IPS-20b (cell line): Measurements from ENCODE around the gene FAM149A.
A peak's percentile ranks its signal among the peaks of the same experiment; 100 is the strongest.

ENCODE experiments used
- H3K27ac ChIP-seq: one replicate; pipeline ENCODE4 v1.5.1; 2013; ENCODE audit warnings: low read length
- H3K27me3 ChIP-seq: 2 replicates; pipeline ENCODE4 v1.6.1; 2013; ENCODE audit warnings: mild to moderate bottlenecking, low read length, inconsistent platforms; ENCODE audit not compliant: insufficient read depth
- H3K36me3 ChIP-seq: 2 replicates; pipeline ENCODE4 v1.6.1; 2013; ENCODE audit warnings: low read depth, mild to moderate bottlenecking, inconsistent platforms, low read length, moderate library complexity; ENCODE audit not compliant: insufficient read depth
- H3K4me1 ChIP-seq: 2 replicates; pipeline ENCODE4 v1.6.1; 2013; ENCODE audit warnings: mild to moderate bottlenecking, control low read depth, inconsistent platforms, low read length, moderate library complexity; ENCODE audit not compliant: insufficient read depth
- H3K4me3 ChIP-seq: 2 replicates; pipeline ENCODE4 v1.5.1; 2013; ENCODE audit warnings: mild to moderate bottlenecking, low read length, inconsistent platforms
- H3K9ac ChIP-seq: 2 replicates; pipeline ENCODE4 v1.6.1; 2013; ENCODE audit warnings: low read depth, mild to moderate bottlenecking, inconsistent platforms, low read length, moderate library complexity
- H3K9me3 ChIP-seq: 2 replicates; pipeline ENCODE4 v1.6.1; 2013; ENCODE audit warnings: mild to moderate bottlenecking, low read depth, low read length, inconsistent platforms; ENCODE audit not compliant: insufficient read depth

Gene FAM149A

DNA sequence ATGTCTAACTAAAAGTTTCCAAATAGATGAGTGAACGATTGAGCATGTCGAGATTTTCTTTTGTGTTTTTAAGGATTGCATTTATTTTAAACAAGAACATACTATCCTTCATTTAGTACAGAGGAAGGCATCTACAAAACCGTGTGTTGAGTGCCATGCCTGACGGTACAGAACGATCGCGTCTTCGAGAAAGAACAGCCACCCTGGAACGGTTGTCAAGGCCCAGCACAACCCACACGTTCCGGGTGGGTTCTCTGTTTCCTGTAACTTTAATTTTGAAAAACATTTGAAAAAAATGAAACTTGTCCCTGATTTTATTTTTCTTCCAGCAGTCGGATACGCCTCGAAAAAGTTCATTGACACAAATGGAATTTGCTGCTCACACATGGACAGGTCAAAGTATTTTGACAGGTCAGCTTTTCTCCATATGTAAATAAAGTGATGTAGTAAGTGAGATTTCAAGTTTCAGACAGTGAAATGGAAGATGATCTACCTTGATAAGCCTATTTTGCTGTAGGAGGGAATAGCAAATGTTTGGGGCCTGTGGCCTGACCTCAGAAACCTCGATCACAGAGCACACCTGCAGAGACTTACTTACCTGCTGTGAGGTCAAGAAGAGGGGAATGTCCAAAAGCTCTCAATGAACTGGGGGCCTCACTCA lies 62.5 kb downstream of the FAM149A start:
- H3K4me3 ChIP-seq = no peak overlapping the region
- H3K9ac ChIP-seq = no peak overlapping the region
- H3K27me3 ChIP-seq = no peaks in the 10 kb centered on the region
- H3K4me1 ChIP-seq = no peaks in the 10 kb centered on the region
- H3K36me3 ChIP-seq = no peaks in the 10 kb centered on the region
- no peak overlapping the region for H3K27ac ChIP-seq
- no peaks in the 10 kb centered on the region for H3K9me3 ChIP-seq

DNA sequence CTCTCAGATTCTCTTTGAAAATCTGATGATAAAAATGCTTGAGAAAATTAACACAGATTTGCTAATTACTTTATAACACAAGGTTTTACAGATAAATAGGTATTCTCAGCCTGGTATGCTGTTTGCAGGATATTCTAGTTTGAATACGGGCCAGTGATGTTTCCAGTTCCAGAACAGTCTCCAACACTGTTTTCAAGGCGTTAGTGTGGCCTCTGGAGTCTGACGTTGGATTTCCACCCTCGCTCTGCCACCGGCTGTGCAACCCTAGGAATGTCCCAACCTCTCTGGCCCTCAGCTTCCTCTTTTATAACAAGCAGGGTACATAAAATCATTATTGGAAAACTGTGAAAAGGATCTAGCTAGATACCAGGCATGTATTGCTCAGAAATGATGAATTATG lies 63.1 kb downstream of the FAM149A start:
- no peak overlapping the region for H3K9ac ChIP-seq
- H3K36me3 ChIP-seq = no peaks in the 10 kb centered on the region
- no peaks in the 10 kb centered on the region for H3K9me3 ChIP-seq
- no peak overlapping the region for H3K4me3 ChIP-seq
- H3K27ac ChIP-seq = no peak overlapping the region
- no peaks in the 10 kb centered on the region for H3K27me3 ChIP-seq
- H3K4me1 ChIP-seq = no peaks in the 10 kb centered on the region

DNA sequence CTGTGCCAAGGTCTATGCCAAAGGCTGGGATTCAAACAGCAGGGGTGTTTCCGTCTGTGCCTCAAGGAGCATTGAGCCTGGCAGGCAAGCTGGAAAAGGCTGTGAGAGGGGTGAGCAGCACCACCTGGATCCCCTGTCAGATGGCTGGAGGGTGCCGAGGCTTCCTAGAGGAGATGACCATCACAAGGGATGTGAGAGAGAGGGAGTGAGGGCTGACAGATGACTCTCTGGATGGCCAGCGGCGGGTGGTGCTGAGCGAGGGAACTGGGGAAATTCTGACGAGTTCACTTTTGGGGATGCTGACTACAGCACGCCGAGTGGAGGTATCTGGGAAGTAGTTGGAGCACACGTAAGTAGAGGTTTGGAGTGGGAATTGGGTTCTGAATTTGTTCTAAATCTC lies 64.2 kb downstream of the FAM149A start:
- H3K9ac ChIP-seq = no peak overlapping the region
- no peaks in the 10 kb centered on the region for H3K4me1 ChIP-seq
- H3K9me3 ChIP-seq = no peaks in the 10 kb centered on the region
- no peaks in the 10 kb centered on the region for H3K36me3 ChIP-seq
- no peak overlapping the region for H3K27ac ChIP-seq
- no peak overlapping the region for H3K4me3 ChIP-seq
- no peaks in the 10 kb centered on the region for H3K27me3 ChIP-seq

DNA sequence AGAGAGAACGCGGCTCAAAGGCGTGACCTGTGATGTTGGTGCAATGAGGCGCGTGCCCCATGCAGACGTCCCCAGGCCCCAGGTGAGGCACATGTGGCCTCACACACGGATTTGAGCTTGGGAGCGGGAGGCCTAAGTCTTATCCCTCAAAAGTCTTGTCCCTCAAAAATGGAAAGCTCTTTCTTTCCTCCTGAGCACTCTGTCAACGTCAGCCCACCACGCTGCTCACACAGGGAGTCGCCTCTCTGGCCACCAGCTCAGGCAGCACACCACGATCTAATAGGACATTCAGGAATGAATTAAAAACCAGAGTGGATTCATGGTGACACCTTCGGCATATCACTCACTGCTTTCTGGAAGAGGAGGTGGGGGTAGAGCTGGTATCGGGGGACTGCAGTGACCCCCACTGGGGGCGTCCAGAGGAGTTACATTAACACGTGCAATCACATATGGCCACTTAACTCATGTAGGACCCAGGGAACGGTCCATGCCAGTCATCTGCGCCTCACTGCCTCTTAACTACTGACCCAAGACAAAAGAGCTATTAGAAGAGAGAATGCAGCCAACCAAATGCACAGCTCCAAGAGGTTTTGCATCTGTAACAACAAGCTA lies 64.9 kb downstream of the FAM149A start:
- no peaks in the 10 kb centered on the region for H3K4me1 ChIP-seq
- H3K27ac ChIP-seq = no peak overlapping the region
- H3K9ac ChIP-seq = no peak overlapping the region
- H3K4me3 ChIP-seq = no peak overlapping the region
- H3K27me3 ChIP-seq = no peaks in the 10 kb centered on the region
- no peaks in the 10 kb centered on the region for H3K36me3 ChIP-seq
- H3K9me3 ChIP-seq = no peaks in the 10 kb centered on the region

DNA sequence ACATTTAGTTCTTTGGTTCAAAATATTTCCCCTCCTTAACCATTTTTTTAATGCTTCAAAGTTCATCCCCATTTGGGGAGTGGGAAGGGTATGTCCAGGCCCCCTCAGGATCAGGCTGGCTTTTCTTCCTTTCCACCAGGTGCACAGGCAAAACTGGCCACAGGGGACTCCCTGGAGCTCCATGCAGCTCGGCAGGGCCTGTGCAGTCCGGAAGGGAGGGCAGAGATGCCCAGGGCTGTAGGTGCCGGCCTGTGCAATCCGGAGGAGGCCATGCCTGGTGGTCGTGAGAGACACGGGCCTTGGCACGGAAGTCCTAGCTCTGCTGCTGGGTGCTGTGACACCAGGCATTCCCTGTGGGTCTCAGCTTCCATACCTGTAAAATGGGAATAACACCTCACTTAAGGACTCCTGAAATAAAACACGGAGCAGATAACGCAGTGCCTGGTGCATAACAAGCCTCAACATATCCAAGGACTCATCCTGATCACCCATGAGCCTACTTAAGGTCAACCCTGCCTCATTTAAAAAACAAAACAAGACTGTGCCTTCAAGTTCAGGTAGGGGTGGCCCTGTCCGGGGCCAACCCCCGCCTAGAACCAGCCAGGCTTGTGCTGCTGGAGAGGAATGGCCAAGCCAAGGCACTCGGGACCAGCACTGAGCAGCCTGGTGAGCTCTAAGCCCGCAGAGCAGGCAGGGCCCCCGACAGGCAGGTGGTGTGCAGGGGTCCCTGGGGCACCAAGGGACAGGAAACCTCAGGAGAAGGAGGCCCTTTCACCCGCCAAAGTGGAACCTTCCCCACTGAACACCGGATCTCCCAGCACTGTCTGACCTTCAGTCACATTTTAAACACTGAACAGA lies 65.7 kb downstream of the FAM149A start:
- Histone ChIP-seq H3K4me1 (no peaks in the 10 kb centered on the region), H3K27ac (no peak overlapping the region), H3K4me3 (no peak overlapping the region), H3K36me3 (no peaks in the 10 kb centered on the region), H3K9ac (no peak overlapping the region), H3K9me3 (no peaks in the 10 kb centered on the region), H3K27me3 (no peaks in the 10 kb centered on the region)

DNA sequence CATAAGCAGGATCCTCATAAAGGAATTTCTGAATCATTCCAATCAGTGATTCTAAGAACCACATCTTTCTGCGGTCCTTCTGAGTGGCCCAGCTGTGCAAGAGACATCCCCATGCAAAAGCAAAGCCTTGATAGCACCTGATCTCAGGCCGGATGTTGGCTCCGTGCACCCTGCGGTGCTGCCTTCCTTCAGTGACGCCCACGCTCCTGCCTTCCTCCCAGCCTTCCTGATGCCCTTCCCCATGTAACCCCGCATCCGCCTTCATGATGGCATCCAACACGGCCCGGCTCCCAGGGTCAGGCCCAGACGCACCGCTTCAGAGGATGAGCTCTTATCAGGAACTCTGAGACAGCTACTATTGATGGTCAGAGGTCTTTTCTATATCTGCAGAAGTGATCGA lies 66.5 kb downstream of the FAM149A start:
- H3K9me3 ChIP-seq = no peaks in the 10 kb centered on the region
- H3K36me3 ChIP-seq = no peaks in the 10 kb centered on the region
- H3K9ac ChIP-seq = no peak overlapping the region
- H3K4me1 ChIP-seq = no peaks in the 10 kb centered on the region
- no peaks in the 10 kb centered on the region for H3K27me3 ChIP-seq
- no peak overlapping the region for H3K4me3 ChIP-seq
- H3K27ac ChIP-seq = no peak overlapping the region

DNA sequence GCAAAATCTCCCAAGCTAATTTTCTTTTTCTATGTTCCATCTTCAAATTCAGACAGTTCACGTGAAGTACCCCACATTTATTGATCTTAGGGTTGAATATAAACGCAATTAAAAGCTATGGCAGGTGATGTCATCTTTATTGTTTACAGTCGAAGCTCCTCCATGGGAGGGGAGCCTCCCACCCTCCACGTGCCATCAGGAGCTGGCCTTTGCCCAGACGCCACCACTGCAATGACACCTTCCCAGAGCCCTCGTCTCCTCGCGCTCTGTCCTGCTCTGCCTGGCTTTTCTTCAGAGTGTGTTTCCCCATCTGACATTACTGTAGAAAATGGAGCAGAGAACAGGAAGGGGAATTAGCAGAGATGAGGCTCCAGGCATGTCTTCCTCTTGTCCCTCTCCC lies 68.0 kb downstream of the FAM149A start:
- no peaks in the 10 kb centered on the region for H3K27me3 ChIP-seq
- H3K36me3 ChIP-seq = no peaks in the 10 kb centered on the region
- no peak overlapping the region for H3K9ac ChIP-seq
- no peak overlapping the region for H3K4me3 ChIP-seq
- H3K4me1 ChIP-seq = no peaks in the 10 kb centered on the region
- no peak overlapping the region for H3K27ac ChIP-seq
- no peaks in the 10 kb centered on the region for H3K9me3 ChIP-seq

DNA sequence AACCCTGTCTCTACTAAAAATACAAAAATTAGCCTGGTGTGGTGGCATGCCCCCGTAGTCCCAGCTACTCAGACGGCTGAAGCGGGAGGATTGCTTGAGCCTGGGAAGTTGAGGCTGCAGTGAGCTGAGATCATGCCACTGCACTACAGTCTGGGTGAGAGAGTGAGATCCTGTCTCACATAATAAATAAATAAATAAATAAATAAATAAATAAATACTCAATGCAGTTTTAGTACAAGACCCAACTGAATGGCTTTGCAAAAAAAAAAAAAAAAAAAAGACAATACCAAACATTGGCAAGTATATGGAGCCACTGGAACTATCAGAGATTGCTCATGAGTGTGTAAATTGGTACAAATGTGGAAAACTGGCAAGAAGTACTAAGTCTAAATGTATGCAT lies 83.6 kb downstream of the FAM149A start:
- Histone ChIP-seq H3K27ac (no peak overlapping the region), H3K9ac (no peak overlapping the region), H3K9me3 (no peaks in the 10 kb centered on the region), H3K4me1 (peaks cover 17% of the 10 kb centered on the region; the same call in 1 of the 2 replicates), H3K4me3 (no peak overlapping the region), H3K36me3 (no peaks in the 10 kb centered on the region), H3K27me3 (no peaks in the 10 kb centered on the region; the same call in 1 of the 2 replicates)

DNA sequence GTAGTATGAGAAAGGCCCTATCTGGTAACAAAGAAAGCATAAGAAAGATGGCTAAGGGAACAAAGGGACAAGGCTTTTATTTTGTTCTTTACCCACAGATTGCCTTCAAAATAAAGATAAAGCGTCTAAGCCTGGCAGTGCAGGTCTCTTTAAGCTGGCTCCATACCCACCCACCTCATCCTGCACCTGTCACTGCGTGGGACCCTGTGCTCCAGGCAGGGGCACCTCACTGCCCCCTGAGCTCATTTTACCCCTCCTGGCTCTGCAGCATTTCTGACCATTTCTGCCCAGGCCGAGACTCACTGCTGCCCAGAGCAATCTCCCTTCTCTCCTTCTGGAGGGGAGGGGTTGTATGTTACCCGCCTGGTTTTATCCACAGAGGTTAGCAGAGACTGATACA lies 85.2 kb downstream of the FAM149A start:
- Histone ChIP-seq H3K4me3 (peak overlapping the region; percentile 86), H3K27me3 (no peaks in the 10 kb centered on the region; the same call in 1 of the 2 replicates), H3K9me3 (no peaks in the 10 kb centered on the region), H3K36me3 (no peaks in the 10 kb centered on the region), H3K9ac (0 out of 2 replicates have a peak overlapping the region, but pooled peaks have one; percentile 9), H3K27ac (no peak overlapping the region), H3K4me1 (peaks cover 17% of the 10 kb centered on the region; the same call in 1 of the 2 replicates)

DNA sequence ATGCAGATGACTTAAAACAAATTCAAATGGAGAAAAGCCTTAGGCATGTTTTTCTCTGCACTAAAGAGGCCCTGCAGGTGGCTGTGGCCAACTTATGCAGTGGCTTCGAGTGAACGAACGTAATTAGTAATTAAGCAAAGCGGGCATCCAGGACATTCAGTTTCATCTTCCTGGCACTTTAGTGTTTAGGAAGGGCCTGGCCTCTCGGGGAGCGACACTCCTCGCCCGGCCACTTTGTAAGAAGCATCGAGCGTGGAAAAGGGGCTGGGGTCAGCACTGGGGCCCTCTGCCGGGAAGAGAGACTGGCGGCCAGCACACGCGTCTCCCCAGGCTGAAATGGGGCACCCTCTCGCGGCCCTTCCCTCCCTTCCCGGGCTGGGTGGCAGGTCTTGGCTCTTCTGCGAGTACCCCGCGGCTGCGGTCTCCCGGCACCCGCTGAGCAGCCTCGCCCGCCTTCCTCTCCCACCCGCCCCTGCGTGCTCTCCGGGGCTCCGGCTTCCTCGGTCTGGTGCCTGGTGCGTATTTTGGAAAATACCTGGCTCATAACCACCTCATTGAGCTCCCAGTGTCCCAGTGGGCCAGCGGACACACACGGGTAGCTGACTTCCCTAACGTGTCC lies 86.2 kb downstream of the FAM149A start:
- no peaks in the 10 kb centered on the region for H3K36me3 ChIP-seq
- H3K4me3 ChIP-seq = peak overlapping the region; percentile 86
- H3K9ac ChIP-seq = peak overlapping the region; percentile 85; the same call in 1 of the 2 replicates
- H3K27me3 ChIP-seq = no peaks in the 10 kb centered on the region; the same call in 1 of the 2 replicates
- H3K9me3 ChIP-seq = no peaks in the 10 kb centered on the region
- peak overlapping the region; percentile 30 for H3K27ac ChIP-seq
- H3K4me1 ChIP-seq = peaks cover 17% of the 10 kb centered on the region; the same call in 1 of the 2 replicates

DNA sequence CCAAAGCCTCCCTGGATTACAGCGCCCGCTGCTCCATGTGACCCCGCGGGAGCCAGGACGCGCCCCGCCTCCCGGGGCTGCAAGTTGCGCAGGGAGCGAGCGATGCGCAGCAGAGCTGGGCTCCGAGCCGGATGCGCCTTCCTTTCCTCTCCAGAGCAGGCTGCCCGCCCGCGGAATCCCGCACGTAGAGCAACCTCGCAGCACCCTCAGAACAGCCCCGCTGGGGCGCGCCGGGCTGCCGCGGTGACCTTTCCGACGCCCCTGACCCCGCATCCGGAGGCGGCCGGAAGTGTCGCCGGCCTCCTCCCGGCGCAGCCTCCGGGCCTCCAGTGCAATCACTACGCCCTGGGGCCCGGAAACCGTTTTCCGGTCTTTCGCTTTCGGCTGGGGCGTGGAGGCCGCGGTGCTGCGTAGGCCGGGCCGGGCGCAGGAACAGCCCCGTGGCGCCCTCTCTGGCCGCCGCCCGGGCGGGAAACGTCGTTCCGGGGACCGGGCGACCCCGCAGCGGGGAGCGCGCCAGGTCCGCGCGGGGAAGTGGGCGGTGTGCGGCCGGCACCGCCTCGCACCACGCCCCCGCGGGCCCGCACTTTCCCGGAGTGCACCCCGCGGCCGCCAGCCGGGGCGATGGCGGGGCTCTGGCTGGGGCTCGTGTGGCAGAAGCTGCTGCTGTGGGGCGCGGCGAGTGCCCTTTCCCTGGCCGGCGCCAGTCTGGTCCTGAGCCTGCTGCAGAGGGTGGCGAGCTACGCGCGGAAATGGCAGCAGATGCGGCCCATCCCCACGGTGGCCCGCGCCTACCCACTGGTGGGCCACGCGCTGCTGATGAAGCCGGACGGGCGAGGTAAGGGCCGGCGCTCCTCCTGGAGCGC lies 86.9 kb downstream of the FAM149A start, which contains the start of gene CYP4V2:
Gene CYP4V2 (plus strand): TSS at position 368 of the 866 bp plus-strand sequence. CDS start 257 bp downstream, at position 625.
- Histone ChIP-seq H3K4me1 (peaks cover 17% of the 10 kb centered on the region; the same call in 1 of the 2 replicates), H3K27ac (peak within 1 kb of the TSS; percentile 54), H3K4me3 (peak within 1 kb of the TSS; percentile 86), H3K27me3 (no peaks in the 10 kb centered on the region; the same call in 1 of the 2 replicates), H3K36me3 (no peaks in the 10 kb centered on the region), H3K9me3 (no peaks in the 10 kb centered on the region), H3K9ac (peak within 1 kb of the TSS; percentile 85; the same call in 1 of the 2 replicates)
